GM21390 (cell line): ENCODE results near the gene DNMT3L.

Source experiments
- ATAC-seq: cut with Tn5 transposase; IDR thresholded peaks from one replicate; pipeline ENCODE4 v1.9.1; 2021; ENCODE audit not compliant: unreplicated experiment

DNMT3L gene

DNA sequence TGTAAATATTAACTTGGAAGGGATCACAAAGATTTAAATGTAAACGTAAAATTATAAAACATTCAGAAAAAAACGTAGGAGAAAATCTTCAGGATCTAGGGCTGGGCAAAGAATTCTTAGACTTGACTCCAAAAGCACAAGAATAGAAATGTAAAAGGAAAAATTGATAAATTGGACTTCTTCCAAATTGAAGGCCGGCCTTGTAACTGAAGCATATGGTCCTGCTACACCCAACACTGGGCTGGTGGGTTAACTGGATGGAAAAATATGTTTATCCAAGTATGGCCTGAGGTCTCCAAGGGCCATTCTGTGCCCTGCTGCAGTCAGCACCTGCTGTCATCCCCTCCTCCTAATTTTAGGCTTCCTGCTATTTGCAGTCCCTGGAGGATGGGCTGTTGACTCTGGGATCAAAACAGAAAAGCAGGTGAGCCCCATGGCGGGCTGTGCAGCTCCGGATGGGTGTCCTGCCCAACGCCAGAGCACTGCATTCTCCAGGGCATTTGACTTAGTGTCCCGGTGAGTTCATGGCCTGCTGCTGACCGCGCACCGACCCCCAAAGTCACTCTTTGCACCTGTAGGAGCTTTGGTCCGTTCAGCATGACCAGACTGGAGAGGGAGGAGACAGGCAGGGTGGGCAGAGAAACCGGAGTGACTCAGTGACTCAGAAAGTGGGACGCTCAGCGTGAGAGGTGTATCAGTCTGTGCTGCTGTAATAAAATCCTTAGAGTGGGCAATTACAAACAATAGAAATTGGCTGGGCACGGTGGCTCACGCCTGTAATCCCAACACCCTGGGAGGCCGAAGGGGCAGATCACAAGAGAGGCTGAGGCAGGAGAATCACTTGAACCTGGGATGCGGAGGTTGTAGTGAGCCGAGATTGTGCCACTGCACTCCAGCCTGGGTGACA, 17.9 kb upstream of the DNMT3L start:
- no peak for ATAC-seq

DNA sequence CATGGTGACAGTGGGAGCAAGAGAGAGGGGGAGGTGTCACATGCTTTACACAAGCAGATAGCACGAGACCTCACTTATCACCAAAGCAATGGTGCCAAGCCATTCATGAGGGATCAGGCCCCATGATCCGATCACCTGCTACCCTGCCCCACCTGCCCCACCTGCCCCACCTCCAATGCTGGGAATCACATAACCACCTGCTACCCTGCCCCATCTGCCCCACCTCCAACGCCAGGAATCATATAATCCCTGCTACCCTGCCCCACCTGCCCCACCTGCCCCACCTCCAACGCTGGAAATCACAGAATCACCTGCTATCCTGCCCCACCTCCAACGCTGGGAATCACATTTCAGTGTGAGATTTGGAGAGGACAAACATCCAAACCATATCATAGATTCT, 13.3 kb upstream of the DNMT3L start:
- no peak for ATAC-seq

DNA sequence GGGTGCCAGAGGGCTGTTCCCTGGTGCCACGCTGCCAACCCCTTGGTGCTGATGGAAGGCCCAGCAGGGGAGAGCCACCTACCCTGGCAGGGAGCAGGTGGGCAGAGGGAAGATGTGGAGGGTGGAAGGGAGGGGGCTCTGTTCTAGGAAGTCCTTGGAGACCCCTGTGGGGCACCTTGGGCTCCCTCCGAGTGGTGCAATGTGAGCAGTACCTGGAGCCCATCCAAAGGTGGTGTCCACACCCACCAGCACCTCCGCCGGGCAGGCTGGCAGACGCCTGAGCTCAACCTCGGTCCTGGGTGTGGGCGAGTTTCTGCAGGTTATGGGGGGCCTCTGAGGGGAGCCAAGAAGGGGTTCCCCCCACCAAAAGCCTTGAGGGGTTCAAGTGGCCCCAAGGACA, 11.3 kb upstream of the DNMT3L start:
- no peak for ATAC-seq

DNA sequence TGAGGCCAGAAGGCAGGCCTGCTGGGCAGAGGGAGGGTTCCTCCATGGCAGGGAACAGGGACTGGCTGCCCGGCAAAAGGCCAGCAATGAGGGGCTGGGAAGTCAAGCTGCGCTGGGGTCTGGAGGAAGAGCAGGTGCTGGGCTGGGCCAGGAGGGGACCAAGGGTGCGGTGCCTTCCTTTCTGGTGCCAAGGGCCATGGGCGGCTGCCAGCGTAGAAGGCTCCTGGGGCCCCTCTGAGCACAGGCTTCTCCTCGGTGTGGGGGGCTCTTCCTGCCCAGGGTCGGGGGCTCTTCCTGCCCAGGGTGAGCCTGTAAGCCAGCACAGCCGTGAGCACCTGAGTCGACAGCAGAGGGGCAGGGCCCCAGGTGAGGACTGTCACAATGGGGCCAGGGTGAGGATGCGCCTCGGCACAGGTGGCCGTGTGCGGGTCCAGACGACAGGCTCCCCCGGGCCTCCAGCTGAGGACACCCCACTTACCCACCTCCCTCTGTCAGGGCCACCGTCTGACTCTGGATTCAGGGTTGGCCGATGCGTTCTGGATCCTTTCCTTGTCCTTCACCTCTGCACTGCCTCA, 10.7 kb upstream of the DNMT3L start:
- ATAC-seq, result no peak

DNA sequence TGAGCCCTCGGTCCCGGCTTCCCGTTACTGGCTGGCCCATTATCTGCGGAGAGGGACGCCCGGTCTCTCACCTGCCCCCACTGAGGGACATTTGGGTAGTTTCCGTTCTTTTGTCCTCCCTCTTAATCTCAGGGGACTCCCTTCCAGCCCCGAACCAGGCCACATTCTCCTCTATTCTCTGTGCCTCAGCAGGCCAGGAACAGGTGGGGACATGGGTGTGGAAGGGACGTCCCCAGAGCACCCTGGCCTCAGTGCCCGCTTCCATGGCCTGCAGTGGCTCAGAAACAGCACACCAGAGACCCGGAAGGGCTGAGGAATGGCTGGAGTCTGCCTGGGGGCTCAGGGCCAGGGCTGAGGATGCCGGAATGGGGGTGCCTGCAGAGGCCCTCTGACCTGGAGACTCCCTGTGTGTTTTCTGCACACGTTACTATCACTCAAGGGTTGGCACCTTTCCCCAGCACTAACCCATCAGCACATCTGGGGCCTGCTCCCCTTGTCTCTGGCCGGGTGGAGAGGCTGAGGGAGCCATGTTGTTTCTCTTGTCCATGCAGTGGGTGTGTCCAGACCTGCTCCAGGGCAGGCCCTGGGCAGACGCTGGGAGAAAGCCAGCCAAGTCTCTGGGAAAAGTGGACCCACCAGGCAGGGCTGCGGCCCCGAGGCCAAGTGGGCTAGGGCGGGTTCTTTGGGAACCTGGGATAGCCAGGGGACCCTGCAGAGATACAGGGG, 10.0 kb upstream of the DNMT3L start:
- ATAC-seq, result no peak

DNA sequence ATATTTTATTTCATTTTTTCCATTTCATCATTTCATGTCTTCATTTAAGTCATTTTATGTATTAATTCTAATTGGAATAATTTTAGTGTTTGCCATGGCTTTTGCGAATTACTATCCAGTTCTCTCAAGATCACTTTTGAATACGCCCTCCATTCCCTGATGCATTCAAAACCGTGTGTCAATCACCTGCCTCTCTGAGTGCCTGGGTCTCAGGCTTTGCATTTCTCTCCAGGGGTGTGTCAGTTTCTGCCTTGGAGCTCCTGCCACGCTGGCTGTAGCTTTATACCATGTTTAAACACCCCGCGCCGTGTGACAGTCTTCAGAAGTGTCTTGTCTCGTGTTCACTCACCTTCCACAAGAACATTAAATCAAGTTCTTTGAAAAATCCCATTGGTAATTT, 7.4 kb upstream of the DNMT3L start:
- no peak for ATAC-seq

DNA sequence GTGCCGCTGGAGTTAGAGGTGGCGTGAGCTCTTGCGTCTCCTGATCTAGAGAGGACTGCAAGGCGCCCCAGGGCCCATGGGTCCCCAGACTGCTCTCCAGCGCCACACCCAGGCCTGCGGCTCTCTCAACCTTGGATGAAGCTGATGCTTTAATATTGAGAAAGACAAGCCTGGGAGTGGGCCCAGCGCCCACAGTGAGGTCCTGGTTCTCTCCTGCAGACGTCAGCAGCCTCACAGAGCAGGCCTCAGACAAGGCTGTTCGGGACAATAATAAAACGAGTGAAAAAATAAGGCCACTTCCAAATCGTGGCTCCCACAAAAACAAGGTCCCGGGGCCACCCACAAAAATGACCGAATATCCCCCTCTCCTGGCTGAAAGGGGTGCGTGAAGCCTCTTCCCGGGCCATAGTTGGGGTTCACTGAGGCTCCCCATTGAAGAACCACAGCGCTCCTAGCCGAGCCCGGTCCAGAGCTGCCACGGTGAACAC, 6.0 kb upstream of the DNMT3L start:
- ATAC-seq, result no peak

DNA sequence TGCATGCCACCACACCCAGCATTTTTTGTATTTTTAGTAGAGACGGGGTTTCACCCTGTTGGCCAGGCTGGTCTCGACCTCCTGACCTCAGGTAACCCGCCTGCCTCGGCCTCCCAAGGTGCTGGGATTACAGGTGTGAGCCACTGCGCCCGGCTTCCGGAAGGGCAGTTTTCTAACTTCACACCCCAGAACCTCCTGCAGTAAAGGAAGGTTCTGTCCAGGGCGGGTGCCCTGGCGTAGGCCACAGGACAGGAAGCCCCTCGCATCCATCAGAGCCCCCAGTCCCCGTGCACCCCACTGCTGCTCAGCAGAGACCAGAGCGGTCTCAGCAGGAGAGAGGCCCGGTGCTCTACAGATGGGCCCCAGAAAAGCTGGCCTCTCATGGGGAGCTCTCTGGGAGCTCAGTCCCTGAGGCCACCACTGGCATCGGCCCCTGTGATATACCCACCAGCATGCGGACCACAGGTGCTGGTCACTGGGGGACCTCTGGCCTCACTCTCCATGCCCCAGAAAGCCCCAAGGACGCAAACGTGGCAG, 4.1 kb upstream of the DNMT3L start:
- no peak for ATAC-seq

DNA sequence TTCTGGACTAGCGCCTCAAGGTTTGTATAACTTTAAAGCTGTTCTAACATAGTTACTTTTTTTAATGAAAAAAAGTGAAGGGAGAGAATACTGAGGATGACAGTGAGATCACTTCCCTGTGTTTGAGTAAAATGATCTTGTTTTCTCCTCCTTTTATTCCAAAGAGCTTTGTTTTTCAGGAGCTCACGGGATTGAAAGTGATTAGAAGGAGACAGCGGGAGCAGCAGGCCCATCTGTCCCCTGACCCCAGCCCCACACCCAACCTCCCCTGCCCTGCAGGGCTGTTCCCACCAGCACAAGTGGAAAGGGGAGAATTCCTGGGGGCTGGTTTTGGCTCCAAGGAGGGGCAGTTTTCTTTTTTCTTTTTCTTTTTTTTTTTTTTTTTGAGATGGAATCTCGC, 2.1 kb upstream of the DNMT3L start:
- no peak for ATAC-seq

DNA sequence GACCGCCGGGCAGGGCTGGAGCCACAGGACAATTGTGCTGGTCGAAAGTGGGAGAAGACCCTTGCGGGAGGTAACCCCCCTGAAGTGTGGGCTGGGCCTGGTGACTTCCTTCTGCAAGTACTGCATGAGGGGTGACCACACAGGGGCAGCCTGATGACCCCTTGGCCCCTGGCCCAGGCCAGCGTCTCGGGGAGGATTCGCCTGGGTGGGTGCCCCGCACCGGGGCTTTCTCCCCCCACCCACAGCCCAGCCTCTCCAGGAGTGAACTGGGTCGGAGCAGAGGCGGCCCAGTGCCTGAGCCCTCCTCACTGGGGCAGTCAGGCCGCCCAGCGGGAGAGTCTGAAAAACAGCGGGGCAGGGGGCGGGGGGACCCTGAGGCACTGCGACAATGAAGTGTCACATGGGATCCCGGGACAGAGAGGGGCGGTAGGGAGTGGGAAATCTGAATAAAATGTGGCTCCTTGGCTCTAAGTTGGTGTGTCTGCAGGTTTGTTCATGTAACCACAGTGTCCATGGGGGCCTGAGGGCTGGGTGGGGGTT, 1.6 kb upstream of the DNMT3L start:
- no peak for ATAC-seq

DNA sequence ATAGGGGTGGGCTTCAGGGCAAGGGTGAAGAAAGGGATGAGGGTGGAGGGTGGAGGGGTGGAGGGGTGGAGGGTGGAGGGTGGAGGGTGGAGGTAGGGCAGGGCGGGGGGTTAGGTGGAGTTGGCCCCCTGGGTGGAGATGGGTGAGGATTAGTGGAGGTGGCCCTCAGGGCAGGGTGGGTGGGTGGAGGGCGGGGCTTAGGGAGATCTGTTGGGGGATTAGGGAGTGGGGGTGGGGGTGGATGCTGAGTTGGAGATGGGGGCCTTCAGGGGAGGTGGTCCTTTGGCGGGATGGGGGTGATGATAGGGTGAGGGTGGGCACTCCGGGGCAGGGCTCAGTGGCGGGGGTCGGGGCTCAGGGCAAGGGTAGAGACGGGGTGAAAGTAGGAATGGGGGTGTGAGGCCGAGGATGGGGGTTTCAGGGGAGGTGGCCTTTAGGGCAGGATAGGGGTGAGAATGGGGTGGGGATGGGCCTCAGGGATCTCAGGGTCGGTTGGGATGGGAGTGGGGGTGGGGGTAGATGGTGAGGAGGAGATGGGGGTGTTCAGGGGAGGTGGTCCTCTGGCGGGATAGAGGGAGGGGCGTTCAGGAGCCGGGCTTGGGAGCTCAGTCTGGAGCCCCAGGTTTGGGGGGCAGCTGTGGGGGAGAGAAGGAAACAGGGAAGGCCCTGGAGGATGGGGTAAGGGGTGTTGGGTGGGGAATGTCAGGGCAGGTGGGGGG, 800 bp upstream of the DNMT3L start:
- no peak for ATAC-seq

DNA sequence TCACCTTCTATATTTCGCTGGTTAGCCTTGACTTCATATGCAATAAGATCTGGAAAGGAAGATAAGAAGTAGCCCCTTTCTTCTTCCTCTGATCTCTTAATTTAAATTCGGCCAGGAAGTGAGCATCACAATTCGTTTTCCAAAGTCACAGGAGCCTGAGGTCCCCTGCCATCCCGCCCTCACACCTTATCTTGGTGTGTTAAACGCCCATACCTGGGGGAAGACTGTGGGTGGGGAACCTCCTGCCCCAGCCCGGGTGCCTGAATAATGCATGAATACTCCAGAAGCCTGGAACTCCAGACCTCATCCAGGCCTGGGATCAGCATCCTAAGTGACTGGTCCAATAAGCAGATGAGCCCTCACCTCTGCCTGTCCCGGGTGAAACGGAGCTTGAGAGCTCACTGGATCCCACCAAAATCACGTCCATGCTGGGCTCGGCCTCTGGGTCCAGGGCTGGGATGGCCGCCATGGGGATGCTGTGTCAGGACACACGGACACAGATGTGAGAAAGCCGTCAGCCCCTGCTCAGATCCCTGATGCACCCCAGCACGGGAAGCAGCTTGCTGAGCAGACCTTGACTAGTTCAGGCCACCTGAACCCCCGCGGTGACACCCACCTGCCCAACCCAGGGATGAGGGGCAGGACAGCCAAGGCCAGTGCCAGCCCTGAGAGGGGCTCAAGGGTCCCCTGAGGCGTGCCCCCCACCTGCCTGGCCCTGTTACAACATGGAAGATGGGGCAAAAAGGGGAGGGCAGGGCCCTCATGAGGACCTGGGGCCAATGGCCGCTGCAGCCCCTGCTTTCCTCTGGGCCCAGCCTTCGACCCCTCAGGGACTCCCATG, 686 bp downstream of the DNMT3L start:
- ATAC-seq, result no peak

DNA sequence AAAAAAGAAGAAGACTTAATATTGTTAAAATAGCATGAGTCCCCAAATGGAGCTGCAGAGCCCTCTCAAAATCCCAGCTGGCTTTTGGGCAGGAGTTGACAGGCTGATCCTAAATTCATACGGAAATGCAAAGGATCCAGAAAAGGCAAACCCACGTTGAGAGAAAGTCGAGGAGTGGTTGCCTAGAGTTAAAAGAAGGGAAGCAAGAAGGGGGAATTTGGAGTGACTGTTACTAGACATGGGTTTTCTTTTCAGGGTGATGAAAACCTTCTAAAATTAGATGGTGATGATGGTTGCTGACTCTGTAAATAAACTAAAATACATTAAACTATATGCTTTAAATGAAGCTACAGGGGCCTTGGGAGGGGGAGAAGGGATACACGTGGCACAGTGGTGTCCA, 1.6 kb downstream of the DNMT3L start:
- no peak for ATAC-seq

DNA sequence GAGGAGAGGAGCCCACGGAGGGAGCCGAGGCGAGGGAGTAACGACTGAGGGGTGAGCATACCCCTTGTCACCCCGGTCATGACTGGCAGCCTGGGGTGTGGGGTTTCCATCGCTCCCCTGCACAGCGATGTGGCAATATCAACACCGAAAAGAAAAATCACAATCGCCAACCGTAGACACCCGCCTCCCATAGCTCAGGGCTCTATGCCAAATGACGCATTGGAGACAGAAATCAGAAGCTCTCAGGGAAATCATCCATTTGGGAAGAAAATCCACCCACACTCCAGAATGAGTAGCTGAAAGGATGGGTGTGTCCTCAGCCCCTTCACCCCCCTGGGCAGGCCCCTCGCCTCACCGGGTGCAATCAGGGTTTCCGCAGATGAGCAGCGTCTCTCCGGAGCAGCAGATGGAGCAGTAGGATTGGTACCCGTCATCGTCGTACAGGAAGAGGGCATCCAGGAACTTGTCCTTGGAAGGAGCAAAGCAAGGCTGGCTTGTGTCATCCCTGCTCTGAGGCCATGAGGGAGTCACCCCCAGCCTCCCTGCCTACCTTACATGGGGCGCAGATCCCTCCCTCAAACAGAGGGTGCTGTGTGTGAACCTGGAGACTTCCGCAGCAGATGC, 2.5 kb downstream of the DNMT3L start:
- ATAC-seq, result no peak

DNA sequence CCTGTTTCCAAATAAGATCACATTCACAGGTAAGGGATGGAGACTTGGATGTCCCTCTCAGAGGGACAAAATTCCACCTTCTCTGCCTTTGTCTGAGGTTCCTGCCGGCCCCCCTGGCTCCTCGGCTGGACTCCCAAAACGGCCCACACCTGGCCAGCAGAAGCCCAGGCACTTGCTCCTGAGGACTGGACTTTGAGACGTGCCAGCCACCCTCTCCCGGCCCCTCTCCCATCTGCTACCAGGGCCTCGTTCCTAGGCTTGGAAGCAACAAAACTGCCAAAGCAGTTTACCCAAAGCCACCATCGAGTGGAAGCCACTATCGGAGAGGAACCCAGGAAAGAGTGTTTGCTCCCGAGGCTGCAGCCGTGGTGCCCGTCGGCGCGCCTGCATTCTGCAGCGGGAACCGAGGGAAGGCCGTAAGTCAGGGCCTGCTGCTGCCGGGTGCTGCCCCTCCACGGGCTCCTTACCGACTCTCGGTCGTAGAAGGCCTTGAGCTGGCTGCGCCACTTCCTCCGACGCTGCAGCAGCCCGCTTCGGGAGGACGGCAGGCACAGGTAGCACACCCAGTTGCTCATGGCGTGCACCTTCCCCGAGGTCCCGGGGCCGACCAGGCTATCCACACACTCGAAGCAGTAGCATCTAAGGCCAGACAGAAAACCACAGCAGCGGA, 3.5 kb downstream of the DNMT3L start:
- no peak for ATAC-seq

DNA sequence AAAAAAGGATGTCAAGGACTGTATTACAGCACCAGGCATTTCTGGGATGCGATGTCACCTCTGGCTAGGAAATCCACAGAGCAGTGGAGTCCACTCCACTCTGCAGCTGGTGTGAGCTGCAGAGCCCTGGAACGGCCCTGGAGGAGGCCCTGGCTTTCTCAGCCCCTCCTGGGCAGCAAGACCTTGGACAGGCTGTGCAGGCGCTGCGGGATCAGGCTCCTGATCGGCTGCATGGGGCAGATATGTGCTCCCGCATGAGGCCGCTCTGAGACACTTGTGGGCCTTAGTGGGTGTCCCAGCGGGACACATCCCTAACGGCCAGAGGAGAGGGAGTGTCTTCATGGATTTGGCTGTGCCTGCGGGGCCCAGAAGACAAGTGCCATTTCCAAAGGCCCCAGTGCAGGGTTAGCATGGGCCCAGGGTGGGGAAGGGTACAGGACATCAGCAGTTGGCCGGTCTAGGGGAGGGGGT, 6.2 kb downstream of the DNMT3L start:
- no peak for ATAC-seq

DNA sequence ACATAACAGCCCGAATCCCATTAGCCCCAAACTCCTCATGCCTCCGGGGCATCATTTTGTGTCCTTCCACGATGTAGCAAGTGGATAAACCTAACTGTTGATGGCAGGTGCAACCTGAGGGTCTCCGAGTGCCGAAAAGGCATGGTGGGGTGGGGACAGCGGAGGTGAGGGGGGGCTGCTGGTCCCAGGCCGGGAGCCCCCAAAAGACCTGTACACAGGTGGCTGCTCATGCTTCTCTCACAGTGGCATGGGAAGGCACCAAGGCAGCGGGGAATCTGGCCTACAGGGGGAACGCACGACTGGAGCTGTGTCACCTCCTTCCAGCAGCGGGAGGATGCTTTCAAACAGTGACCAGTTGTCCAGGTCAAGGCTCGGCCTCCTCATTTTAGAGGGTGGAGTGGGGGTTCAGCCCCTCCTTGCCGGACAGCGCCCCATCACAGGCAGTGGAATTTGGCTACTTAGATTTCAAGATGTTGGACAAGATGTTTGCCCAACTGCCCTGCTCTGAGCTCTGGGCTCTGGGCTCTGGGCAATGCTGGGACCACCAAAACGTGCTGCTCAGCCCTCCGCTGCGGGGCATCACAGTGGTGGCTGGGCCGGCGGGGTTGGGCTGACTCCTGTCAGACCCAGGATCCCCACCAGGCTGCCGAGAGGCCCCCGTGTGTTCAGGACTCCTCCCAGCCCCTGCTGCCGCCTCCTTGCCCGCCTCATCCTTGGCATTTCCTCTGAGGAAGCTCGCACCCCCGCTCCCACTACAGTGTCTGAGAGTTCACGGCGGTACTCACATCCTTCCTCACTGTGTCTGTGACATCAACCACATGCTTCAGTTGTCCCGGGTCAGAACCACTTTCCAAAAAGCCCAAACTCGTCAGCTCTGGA, 7.6 kb downstream of the DNMT3L start:
- ATAC-seq, result no peak
